DND-41 (cell line): ENCODE results near the gene ANKRD6.

ENCODE experiments used
- ATAC-seq: fragments of 200-7000 bp; cut with Tn5 transposase; 3 replicates; pipeline ENCODE4 v1.9.1; 2021; ENCODE audit warnings: low read depth; ENCODE audit not compliant: insufficient read depth
- DNase-seq: peaks from one replicate; pipeline ENCODE4 v3.0.0-alpha.2; 2020
- H2AFZ ChIP-seq: 2 replicates; pipeline ENCODE4 v1.6.0; 2012; ENCODE audit warnings: low read depth, low read length
- H3K27ac ChIP-seq: 2 replicates; pipeline ENCODE4 v1.5.1; 2012; ENCODE audit warnings: low read length, inconsistent platforms
- H3K27me3 ChIP-seq: fragments of 200-600 bp; sonication (generic); 2 replicates; pipeline ENCODE4 v1.6.0; 2012; ENCODE audit warnings: low read length, mild to moderate bottlenecking, inconsistent platforms; ENCODE audit not compliant: insufficient read depth, poor library complexity
- H3K36me3 ChIP-seq: 2 replicates; pipeline ENCODE4 v1.5.1; 2012; ENCODE audit warnings: low read length, inconsistent platforms; ENCODE audit not compliant: insufficient read depth
- H3K4me1 ChIP-seq: 2 replicates; pipeline ENCODE4 v1.5.1; 2012; ENCODE audit warnings: mild to moderate bottlenecking, low read length; ENCODE audit not compliant: insufficient read depth
- H3K4me2 ChIP-seq: 2 replicates; pipeline ENCODE4 v1.6.0; 2012; ENCODE audit warnings: mild to moderate bottlenecking, moderate library complexity, low read length, inconsistent platforms; ENCODE audit not compliant: insufficient read depth
- H3K4me3 ChIP-seq, 2 experiments: fragments of 200-600 bp in 1 of 2; shearing (Covaris generic) in 1 of 2; 2 replicates each; pipeline ENCODE4 v1.5.1; 2012 to 2016; ENCODE audit warnings: inconsistent platforms in 2 of 2, low read length in 2 of 2, mild to moderate bottlenecking in 2 of 2, low read depth in 1 of 2, moderate library complexity in 1 of 2
- H3K79me2 ChIP-seq: 2 replicates; pipeline ENCODE4 v1.6.0; 2012; ENCODE audit warnings: low read length, inconsistent platforms; ENCODE audit not compliant: insufficient read depth
- H3K9ac ChIP-seq: 2 replicates; pipeline ENCODE4 v1.6.0; 2012; ENCODE audit warnings: low read depth, mild to moderate bottlenecking, inconsistent platforms, low read length, moderate library complexity
- H3K9me3 ChIP-seq: 2 replicates; pipeline ENCODE4 v1.5.1; 2012; ENCODE audit warnings: low read length, moderate library complexity, mild to moderate bottlenecking, inconsistent platforms; ENCODE audit not compliant: insufficient read depth, severe bottlenecking
- H4K20me1 ChIP-seq: 2 replicates; pipeline ENCODE4 v1.6.0; 2012; ENCODE audit warnings: low read length; ENCODE audit not compliant: insufficient read depth
- CTCF ChIP-seq: IDR thresholded peaks from 2 replicates; pipeline ENCODE4 v1.5.1; 2012; ENCODE audit warnings: borderline replicate concordance, low read length, moderate library complexity, mild to moderate bottlenecking; ENCODE audit not compliant: poor library complexity, severe bottlenecking; ENCODE audit errors: extremely low read depth
- EZH2 ChIP-seq: IDR thresholded peaks from 3 replicates; pipeline ENCODE4 v1.6.1; 2012; ENCODE audit warnings: borderline replicate concordance, low read depth, mild to moderate bottlenecking, moderate library complexity, low read length, inconsistent platforms; ENCODE audit not compliant: severe bottlenecking

The ANKRD6 gene

GRCh38 chr6:89581689-89582088 is 148.7 kb downstream of the ANKRD6 start:
- H3K27ac ChIP-seq: no peak overlapping the region
- H3K4me3 ChIP-seq: no peak overlapping the region
- H3K27me3 ChIP-seq: peaks cover 6% of the 10 kb centered on the region
- H3K9ac ChIP-seq: no peak overlapping the region
- no peaks in the 10 kb centered on the region for H4K20me1 ChIP-seq
- ATAC-seq (no peak), DNase-seq (no peak)
- no peak overlapping the region for H2AFZ ChIP-seq
- no peak for TF ChIP-seq CTCF
- no peak for TF ChIP-seq EZH2
- no peaks in the 10 kb centered on the region for H3K9me3 ChIP-seq
- no peaks in the 10 kb centered on the region for H3K79me2 ChIP-seq
- H3K36me3 ChIP-seq: no peaks in the 10 kb centered on the region
- H3K4me2 ChIP-seq: no peak overlapping the region
- H3K4me1 ChIP-seq: no peaks in the 10 kb centered on the region

GRCh38 chr6:89582669-89583325 is 149.8 kb downstream of the ANKRD6 start:
- Histone ChIP-seq H3K27me3 (peaks cover 6% of the 10 kb centered on the region), H3K9ac (no peak overlapping the region), H3K79me2 (no peaks in the 10 kb centered on the region), H3K27ac (no peak overlapping the region), H3K36me3 (no peaks in the 10 kb centered on the region), H3K4me1 (no peaks in the 10 kb centered on the region), H3K4me3 (no peak overlapping the region), H4K20me1 (no peaks in the 10 kb centered on the region), H2AFZ (no peak overlapping the region), H3K4me2 (no peak overlapping the region), H3K9me3 (no peaks in the 10 kb centered on the region)
- TF ChIP-seq CTCF (no peak), EZH2 (no peak)
- ATAC-seq (0 out of 3 replicates have a peak, but pooled peaks have one; percentile 17), DNase-seq (no peak)

GRCh38 chr6:89583559-89583958 is 150.6 kb downstream of the ANKRD6 start:
- Histone ChIP-seq H3K9ac (no peak overlapping the region), H2AFZ (no peak overlapping the region), H3K79me2 (no peaks in the 10 kb centered on the region), H3K9me3 (no peaks in the 10 kb centered on the region), H4K20me1 (no peaks in the 10 kb centered on the region), H3K4me1 (no peaks in the 10 kb centered on the region), H3K4me2 (no peak overlapping the region), H3K27ac (no peak overlapping the region), H3K4me3 (no peak overlapping the region), H3K36me3 (no peaks in the 10 kb centered on the region), H3K27me3 (peaks cover 6% of the 10 kb centered on the region)
- ATAC-seq (0 out of 3 replicates have a peak, but pooled peaks have one; percentile 40), DNase-seq (no peak)
- no peak for TF ChIP-seq EZH2
- peak; percentile 11 for TF ChIP-seq CTCF
